GM12878 (cell line): Measurements from ENCODE around the gene GAGE10. TPM values are rescaled to one million over a fixed set of nuclear protein-coding genes. Genes with fewer than 3 reads are reported as not detected.

Experiments used
- ATAC-seq: fragments of 200-7000 bp; cut with Tn5 transposase; 3 replicates; pipeline ENCODE4 v1.9.1; 2020; ENCODE audit warnings: mild to moderate bottlenecking, moderate library complexity
- BruUV-seq: library from RNA; stranded (reverse); fragments of 400-500 nt; replicated peaks from 2 replicates; lab custom pipeline; 2021; lab: Mats Ljungman, UMichigan
- CTCF ChIA-PET: fragments of 300-600 bp; sonication (Branson Sonifier 250); formaldehyde crosslinking; extraction: SDS; loops from one replicate; lab custom pipeline; 2021; ENCODE audit warnings: inconsistent platforms; lab: Yijun Ruan, JAX
- POLR2A ChIA-PET: fragments of 350-600 bp; formaldehyde crosslinking; extraction: SDS; loops from one replicate; lab custom pipeline; 2021; ENCODE audit warnings: inconsistent platforms; lab: Charles Lee
- RAD21 ChIA-PET: fragments of 300-600 bp; sonication (Branson Sonifier 250); formaldehyde crosslinking; loops from one replicate; lab custom pipeline; 2023; ENCODE audit warnings: antibody characterized with exemption; ENCODE audit not compliant: unreplicated experiment; lab: Charles Lee
- SMC1A ChIA-PET: fragments of 300-600 bp; sonication (Branson Sonifier 250); formaldehyde crosslinking; loops from one replicate; lab custom pipeline; 2023; ENCODE audit not compliant: unreplicated experiment, uncharacterized antibody; lab: Charles Lee
- DNase-seq: peaks from one replicate; pipeline ENCODE4 v3.0.0-alpha.2; 2011; ENCODE audit warnings: low read depth, low spot score
- FAIRE-seq: peaks from 3 replicates; lab custom pipeline; 2011; peaks lifted over from hg19 to GRCh38; lab: Jason Lieb, UNC
- H2AFZ ChIP-seq: 2 replicates; pipeline ENCODE4 v1.6.0; 2011; ENCODE audit warnings: low read depth, low read length, control low read depth; ENCODE audit not compliant: control insufficient read depth
- H3K27ac ChIP-seq: 2 replicates; pipeline ENCODE4 v1.5.1; 2011; ENCODE audit warnings: control low read depth; ENCODE audit not compliant: control insufficient read depth, insufficient read depth
- H3K27me3 ChIP-seq, 2 experiments: replicated peaks in 1 of 2; 2 replicates each; pipeline versions ENCODE4 v1.6.0 to v1.6.1; 2011; ENCODE audit warnings: low read length in 1 of 2; ENCODE audit not compliant: control insufficient read depth in 2 of 2, insufficient read depth in 2 of 2
- H3K36me3 ChIP-seq, 2 experiments: 2 replicates each; pipeline ENCODE4 v1.5.1; 2011; ENCODE audit warnings: low read length in 1 of 2; ENCODE audit not compliant: control insufficient read depth in 2 of 2, insufficient read depth in 2 of 2
- H3K4me1 ChIP-seq: 2 replicates; pipeline ENCODE4 v1.6.1; 2011; ENCODE audit warnings: mild to moderate bottlenecking, low read length, moderate library complexity, mixed read lengths; ENCODE audit not compliant: control insufficient read depth, insufficient read depth
- H3K4me2 ChIP-seq: 2 replicates; pipeline ENCODE4 v1.6.0; 2011; ENCODE audit warnings: control low read depth; ENCODE audit not compliant: control insufficient read depth, insufficient read depth
- H3K4me3 ChIP-seq: fragments of 200-600 bp; sonication (generic); 2 replicates; pipeline ENCODE4 v1.5.1; 2016
- H3K79me2 ChIP-seq: 2 replicates; pipeline ENCODE4 v1.6.0; 2011; ENCODE audit warnings: low read length; ENCODE audit not compliant: control insufficient read depth, insufficient read depth
- H3K9ac ChIP-seq: 2 replicates; pipeline ENCODE4 v1.8.0; 2011; ENCODE audit warnings: low read length, control low read depth, mixed read lengths; ENCODE audit not compliant: control insufficient read depth, insufficient read depth
- H3K9me3 ChIP-seq: replicated peaks from 3 replicates; pipeline ENCODE4 v1.5.1; 2011; ENCODE audit warnings: mild to moderate bottlenecking, low read length; ENCODE audit not compliant: control insufficient read depth, insufficient read depth
- H4K20me1 ChIP-seq: 2 replicates; pipeline ENCODE4 v1.6.0; 2011; ENCODE audit not compliant: control insufficient read depth, insufficient read depth
- BACH1 ChIP-seq: fragments of 450-650 bp; IDR thresholded peaks from 2 replicates; pipeline ENCODE4 v1.6.1; 2017; ENCODE audit warnings: mild to moderate bottlenecking, borderline replicate concordance
- BMI1 ChIP-seq: fragments of 450-650 bp; IDR thresholded peaks from 2 replicates; pipeline ENCODE4 v1.6.1; 2016; ENCODE audit warnings: mild to moderate bottlenecking, moderate library complexity, borderline replicate concordance
- MYB ChIP-seq: fragments of 150-350 bp; IDR thresholded peaks from 2 replicates; pipeline ENCODE4 v1.6.1; 2014; ENCODE audit warnings: mild to moderate bottlenecking, low read depth, low read length, borderline replicate concordance
- TBL1XR1 ChIP-seq: IDR thresholded peaks from 2 replicates; pipeline ENCODE4 v1.6.1; 2012; ENCODE audit warnings: low read depth, low read length, improper control_type of control experiment
- WGBS: methylation state at CpG from one replicate; pipeline ENCODE4 v1.1.6; 2016; ENCODE audit warnings: low lambda C conversion rate; ENCODE audit not compliant: insufficient replicate concordance, insufficient coverage; ENCODE audit errors: missing lambda C conversion rate; 5-methylcytosine and 5-hydroxymethylcytosine counted together
- in situ Hi-C: fragments of 300-500 bp; cut with MboI; formaldehyde crosslinking; loops from 9 replicates; pipeline ENCODE4 v1.14.3; 2018; ENCODE audit warnings: mixed read lengths
- intact Hi-C: fragments of 100-400 bp; cut with micrococcal nuclease; formaldehyde crosslinking; loops from one replicate; pipeline ENCODE4 v1.14.2; 2022; ENCODE audit not compliant: unreplicated experiment
- polyA plus RNA-seq, 11 experiments: library from polyadenylated mRNA; depleted of rRNA in 4 of 11; unstranded in 6 of 11; stranded (reverse) in 5 of 11; fragments of >200 nt; fragmentation: Nextera tagmentation in 4 of 11; fragmentation: Illumina TruSeq in 1 of 11; extraction: Ambion mirVana in 4 of 11; extraction: Trizol in 1 of 11; gene quantifications; 1 replicate in 1 of 11; 2 replicates in 10 of 11; pipeline versions ENCODE4 v1.2.1 to v1.2.3, GENCODE V29; 2011 to 2016; ENCODE audit warnings: inconsistent platforms in 2 of 11, missing spikeins in 2 of 11, low read depth in 1 of 11
- total RNA-seq, 4 experiments: library from RNA; depleted of rRNA in 3 of 4; stranded (reverse); fragments of >200 nt in 3 of 4; fragmentation: Illumina TruSeq in 1 of 4; extraction: Trizol in 1 of 4; gene quantifications; 2 replicates each; pipeline versions ENCODE4 v1.2.1 to v1.2.3, GENCODE V29; 2013 to 2021
- TF ChIP-seq, protein P1 (sequence below): fragments of 450-650 bp; formaldehyde crosslinking; IDR thresholded peaks from 2 replicates; pipeline ENCODE4 v1.4.0; 2022; ENCODE audit warnings: mild to moderate bottlenecking, moderate library complexity
- TF ChIP-seq, protein P2 (sequence below): IDR thresholded peaks from 2 replicates; pipeline ENCODE4 v1.6.1; 2011; ENCODE audit warnings: mild to moderate bottlenecking, low read depth, low read length, moderate library complexity; ENCODE audit not compliant: insufficient replicate concordance
- TF ChIP-seq, protein P3 (sequence below): fragments of 150-350 bp; IDR thresholded peaks from 2 replicates; pipeline ENCODE4 v1.6.1; 2016; ENCODE audit warnings: low read depth, low read length

Gene GAGE10
- total and polyA plus RNA-seq, 10 of the 15 experiments (the other 5 are each of a cell fraction or from before 2014, with no cell fraction given): not detected

DNA sequence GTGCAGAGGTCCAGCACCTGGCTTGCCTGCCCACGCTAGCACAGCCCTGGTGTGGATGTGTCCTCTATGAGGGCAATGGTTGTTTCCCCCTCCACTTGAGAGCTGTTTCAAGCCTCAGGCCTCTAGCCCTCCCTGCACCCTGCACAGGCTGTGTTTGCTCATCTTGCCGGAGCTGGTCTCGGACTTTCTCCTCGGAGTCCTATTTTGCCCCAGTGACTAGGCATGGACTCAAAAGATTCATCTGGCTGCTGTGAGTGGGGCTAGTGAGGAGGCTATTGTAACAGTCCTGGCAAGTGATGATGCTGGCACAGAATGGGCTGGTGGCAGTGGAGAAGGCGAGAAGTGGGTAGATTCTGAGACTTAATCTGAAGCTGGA is 44.7 kb upstream of the GAGE10 start:
- no peak for ATAC-seq

More for the DNA sequence above, 44.7 kb upstream of the GAGE10 start:
- intact Hi-C loops: no loop called here
- Histone ChIP-seq H2AFZ (no peak overlapping the region), H3K9ac (no peak overlapping the region), H3K79me2 (no peaks in the 10 kb centered on the region), H3K9me3 (no peaks in the 10 kb centered on the region), H3K4me1 (no peaks in the 10 kb centered on the region), H3K27ac (no peak overlapping the region), H3K4me2 (no peak overlapping the region), H4K20me1 (no peaks in the 10 kb centered on the region), H3K36me3 (no peaks in the 10 kb centered on the region), H3K4me3 (no peak overlapping the region), H3K27me3 (no peaks in the 10 kb centered on the region)
- in situ Hi-C loops: no loop called here
- no TSS peak for BruUV-seq
- ChIA-PET POLR2A (no interaction called here), RAD21 (no interaction called here), CTCF (no interaction called here), SMC1A (interaction anchor here (1.6 kb wide), 1 partner anchor 66 kb away, joined by 4 read pairs; no protein-coding TSS in a partner anchor)
- DNase-seq (no peak), FAIRE-seq (no peak)
- WGBS: 48% methylated on average over 5 of the region's 5 CpGs
- TF ChIP-seq BMI1 (no peak), BACH1 (no peak), TBL1XR1 (no peak), MYB (no peak)
- TF ChIP-seq, protein P1, sequence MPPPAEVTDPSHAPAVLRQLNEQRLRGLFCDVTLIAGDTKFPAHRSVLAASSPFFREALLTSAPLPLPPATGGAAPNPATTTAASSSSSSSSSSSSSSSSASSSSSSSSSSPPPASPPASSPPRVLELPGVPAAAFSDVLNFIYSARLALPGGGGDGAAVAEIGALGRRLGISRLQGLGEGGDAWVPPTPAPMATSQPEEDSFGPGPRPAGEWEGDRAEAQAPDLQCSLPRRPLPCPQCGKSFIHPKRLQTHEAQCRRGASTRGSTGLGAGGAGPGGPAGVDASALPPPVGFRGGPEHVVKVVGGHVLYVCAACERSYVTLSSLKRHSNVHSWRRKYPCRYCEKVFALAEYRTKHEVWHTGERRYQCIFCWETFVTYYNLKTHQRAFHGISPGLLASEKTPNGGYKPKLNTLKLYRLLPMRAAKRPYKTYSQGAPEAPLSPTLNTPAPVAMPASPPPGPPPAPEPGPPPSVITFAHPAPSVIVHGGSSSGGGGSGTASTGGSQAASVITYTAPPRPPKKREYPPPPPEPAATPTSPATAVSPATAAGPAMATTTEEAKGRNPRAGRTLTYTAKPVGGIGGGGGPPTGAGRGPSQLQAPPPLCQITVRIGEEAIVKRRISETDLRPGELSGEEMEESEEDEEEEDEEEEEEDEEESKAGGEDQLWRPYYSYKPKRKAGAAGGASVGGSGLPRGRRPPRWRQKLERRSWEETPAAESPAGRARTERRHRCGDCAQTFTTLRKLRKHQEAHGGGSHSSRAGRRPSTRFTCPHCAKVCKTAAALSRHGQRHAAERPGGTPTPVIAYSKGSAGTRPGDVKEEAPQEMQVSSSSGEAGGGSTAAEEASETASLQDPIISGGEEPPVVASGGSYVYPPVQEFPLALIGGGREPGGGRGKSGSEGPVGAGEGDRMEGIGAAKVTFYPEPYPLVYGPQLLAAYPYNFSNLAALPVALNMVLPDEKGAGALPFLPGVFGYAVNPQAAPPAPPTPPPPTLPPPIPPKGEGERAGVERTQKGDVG (CRISPR knock-in tag): no peak
- TF ChIP-seq, protein P2, sequence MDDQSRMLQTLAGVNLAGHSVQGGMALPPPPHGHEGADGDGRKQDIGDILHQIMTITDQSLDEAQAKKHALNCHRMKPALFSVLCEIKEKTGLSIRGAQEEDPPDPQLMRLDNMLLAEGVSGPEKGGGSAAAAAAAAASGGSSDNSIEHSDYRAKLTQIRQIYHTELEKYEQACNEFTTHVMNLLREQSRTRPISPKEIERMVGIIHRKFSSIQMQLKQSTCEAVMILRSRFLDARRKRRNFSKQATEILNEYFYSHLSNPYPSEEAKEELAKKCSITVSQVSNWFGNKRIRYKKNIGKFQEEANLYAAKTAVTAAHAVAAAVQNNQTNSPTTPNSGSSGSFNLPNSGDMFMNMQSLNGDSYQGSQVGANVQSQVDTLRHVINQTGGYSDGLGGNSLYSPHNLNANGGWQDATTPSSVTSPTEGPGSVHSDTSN: no peak
- TF ChIP-seq, protein P3, sequence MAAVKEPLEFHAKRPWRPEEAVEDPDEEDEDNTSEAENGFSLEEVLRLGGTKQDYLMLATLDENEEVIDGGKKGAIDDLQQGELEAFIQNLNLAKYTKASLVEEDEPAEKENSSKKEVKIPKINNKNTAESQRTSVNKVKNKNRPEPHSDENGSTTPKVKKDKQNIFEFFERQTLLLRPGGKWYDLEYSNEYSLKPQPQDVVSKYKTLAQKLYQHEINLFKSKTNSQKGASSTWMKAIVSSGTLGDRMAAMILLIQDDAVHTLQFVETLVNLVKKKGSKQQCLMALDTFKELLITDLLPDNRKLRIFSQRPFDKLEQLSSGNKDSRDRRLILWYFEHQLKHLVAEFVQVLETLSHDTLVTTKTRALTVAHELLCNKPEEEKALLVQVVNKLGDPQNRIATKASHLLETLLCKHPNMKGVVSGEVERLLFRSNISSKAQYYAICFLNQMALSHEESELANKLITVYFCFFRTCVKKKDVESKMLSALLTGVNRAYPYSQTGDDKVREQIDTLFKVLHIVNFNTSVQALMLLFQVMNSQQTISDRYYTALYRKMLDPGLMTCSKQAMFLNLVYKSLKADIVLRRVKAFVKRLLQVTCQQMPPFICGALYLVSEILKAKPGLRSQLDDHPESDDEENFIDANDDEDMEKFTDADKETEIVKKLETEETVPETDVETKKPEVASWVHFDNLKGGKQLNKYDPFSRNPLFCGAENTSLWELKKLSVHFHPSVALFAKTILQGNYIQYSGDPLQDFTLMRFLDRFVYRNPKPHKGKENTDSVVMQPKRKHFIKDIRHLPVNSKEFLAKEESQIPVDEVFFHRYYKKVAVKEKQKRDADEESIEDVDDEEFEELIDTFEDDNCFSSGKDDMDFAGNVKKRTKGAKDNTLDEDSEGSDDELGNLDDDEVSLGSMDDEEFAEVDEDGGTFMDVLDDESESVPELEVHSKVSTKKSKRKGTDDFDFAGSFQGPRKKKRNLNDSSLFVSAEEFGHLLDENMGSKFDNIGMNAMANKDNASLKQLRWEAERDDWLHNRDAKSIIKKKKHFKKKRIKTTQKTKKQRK: no peak
